K562 (cell line): ENCODE data around the gene RPL7A. TPM values are rescaled to one million over a fixed set of nuclear protein-coding genes. Genes with fewer than 3 reads are reported as not detected.

ENCODE experiments used
- FOXK1 ChIP-seq: sonication (generic); formaldehyde crosslinking; IDR thresholded peaks from 2 replicates; pipeline ENCODE4 v1.8.0; 2022; ENCODE audit warnings: missing genetic modification reagents, mild to moderate bottlenecking, borderline replicate concordance
- FOXM1 ChIP-seq, 2 experiments: fragments of 450-650 bp in 1 of 2; sonication (generic) in 1 of 2; formaldehyde crosslinking in 1 of 2; IDR thresholded peaks; 2 replicates each; pipeline versions ENCODE4 v1.6.1 to v1.9.0; 2017 to 2022; ENCODE audit warnings: low read depth in 2 of 2, mild to moderate bottlenecking in 2 of 2, missing genetic modification reagents in 1 of 2, moderate library complexity in 1 of 2
- KLF1 ChIP-seq: fragments of 450-650 bp; IDR thresholded peaks from 2 replicates; pipeline ENCODE4 v1.6.1; 2016; ENCODE audit warnings: missing genetic modification characterization, missing compliant biosample characterization
- POLR3A ChIP-seq: IDR thresholded peaks from 2 replicates; pipeline ENCODE4 v1.6.1; 2011; ENCODE audit warnings: borderline replicate concordance, mild to moderate bottlenecking, moderate library complexity; ENCODE audit not compliant: insufficient read length, insufficient read depth; ENCODE audit errors: extremely low read depth
- SMAD4 ChIP-seq: fragments of 250-450 bp; sonication (Bioruptor Pico); conservative IDR thresholded peaks from 2 replicates; pipeline ENCODE4 v1.8.0; 2021; ENCODE audit warnings: inconsistent platforms, mild to moderate bottlenecking, moderate library complexity
- polyA plus RNA-seq, 8 experiments: library from polyadenylated mRNA; depleted of rRNA in 4 of 8; stranded (reverse) in 5 of 8; unstranded in 3 of 8; fragments of >200 nt; fragmentation: Nextera tagmentation in 2 of 8; fragmentation: Illumina TruSeq in 1 of 8; extraction: Ambion mirVana in 2 of 8; extraction: Trizol in 1 of 8; gene quantifications; 2 replicates each; pipeline versions ENCODE4 v1.2.1 to v1.2.3, GENCODE V29; 2011 to 2014; ENCODE audit warnings: inconsistent platforms in 1 of 8, missing spikeins in 1 of 8
- total RNA-seq, 7 experiments: library from RNA; depleted of rRNA in 6 of 7; stranded (reverse); fragments of >200 nt in 6 of 7; fragmentation: Illumina TruSeq in 2 of 7; extraction: Trizol in 2 of 7; gene quantifications; 2 replicates each; pipeline versions ENCODE4 v1.2.1 to v1.2.3, GENCODE V29; 2011 to 2021; ENCODE audit warnings: low replicate concordance in 1 of 7
- TF ChIP-seq, protein P1 (sequence below): fragments of 200-600 bp; sonication (generic); IDR thresholded peaks from one replicate; pipeline ENCODE4 v1.6.1; 2012; ENCODE audit warnings: mild to moderate bottlenecking, low read depth, low read length, inconsistent platforms
- TF ChIP-seq, protein P2 (sequence below): fragments of 450-650 bp; IDR thresholded peaks from 2 replicates; pipeline ENCODE4 v1.6.1; 2018; ENCODE audit warnings: mild to moderate bottlenecking, low read depth; ENCODE audit not compliant: partially characterized antibody
- TF ChIP-seq, protein P3 (sequence below): fragments of 450-650 bp; formaldehyde crosslinking; IDR thresholded peaks from 2 replicates; pipeline ENCODE4 v1.4.0; 2022; ENCODE audit warnings: missing genetic modification characterization
- TF ChIP-seq, protein P4 (sequence below): fragments of 450-650 bp; IDR thresholded peaks from 2 replicates; pipeline ENCODE4 v1.6.1; 2016; ENCODE audit warnings: antibody characterized with exemption

RPL7A gene
- total and polyA plus RNA-seq, 9 of the 15 experiments (the other 6 are each of a cell fraction or from before 2014, with no cell fraction given): 1,935 to 3,760 (median 2,652) TPM

DNA sequence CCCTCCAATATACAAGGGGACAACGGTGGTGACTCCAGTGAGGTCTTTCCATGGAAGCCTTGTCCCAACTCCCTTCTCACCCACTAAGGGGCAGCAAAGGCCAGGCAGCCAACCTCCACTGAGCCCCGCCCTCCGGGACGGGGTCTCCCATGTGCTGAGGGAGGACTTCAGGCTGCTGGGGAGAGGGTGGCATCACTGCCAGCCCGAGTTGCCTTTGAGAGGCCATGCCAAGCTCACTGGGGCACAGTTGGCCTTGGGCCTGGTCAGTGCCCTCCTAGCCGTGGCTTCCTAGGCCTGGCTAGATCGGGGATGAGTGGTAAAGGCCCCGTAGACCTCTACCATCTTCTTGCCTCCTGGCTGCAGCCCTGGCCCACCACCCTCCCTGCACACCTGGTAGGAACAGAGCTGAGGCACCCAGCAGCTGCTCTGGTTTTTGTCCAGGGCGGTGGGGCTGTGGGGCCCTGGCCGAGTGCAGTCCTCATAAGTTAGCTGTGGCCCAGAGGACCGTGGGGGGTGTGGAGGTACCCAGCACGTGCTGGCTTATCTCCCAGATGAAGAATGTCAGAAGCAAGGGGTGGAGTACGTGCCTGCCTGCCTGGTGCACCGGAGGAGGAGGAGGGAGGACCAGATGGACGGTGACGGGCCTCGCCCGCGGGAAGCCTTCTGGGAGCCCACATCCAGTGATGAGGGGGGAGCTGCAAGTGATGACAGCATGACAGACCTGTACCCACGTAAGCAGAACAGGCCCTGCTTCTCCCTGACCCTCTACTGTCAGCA lies 11.6 kb downstream of the RPL7A start (continued):
- TF ChIP-seq, protein P1, sequence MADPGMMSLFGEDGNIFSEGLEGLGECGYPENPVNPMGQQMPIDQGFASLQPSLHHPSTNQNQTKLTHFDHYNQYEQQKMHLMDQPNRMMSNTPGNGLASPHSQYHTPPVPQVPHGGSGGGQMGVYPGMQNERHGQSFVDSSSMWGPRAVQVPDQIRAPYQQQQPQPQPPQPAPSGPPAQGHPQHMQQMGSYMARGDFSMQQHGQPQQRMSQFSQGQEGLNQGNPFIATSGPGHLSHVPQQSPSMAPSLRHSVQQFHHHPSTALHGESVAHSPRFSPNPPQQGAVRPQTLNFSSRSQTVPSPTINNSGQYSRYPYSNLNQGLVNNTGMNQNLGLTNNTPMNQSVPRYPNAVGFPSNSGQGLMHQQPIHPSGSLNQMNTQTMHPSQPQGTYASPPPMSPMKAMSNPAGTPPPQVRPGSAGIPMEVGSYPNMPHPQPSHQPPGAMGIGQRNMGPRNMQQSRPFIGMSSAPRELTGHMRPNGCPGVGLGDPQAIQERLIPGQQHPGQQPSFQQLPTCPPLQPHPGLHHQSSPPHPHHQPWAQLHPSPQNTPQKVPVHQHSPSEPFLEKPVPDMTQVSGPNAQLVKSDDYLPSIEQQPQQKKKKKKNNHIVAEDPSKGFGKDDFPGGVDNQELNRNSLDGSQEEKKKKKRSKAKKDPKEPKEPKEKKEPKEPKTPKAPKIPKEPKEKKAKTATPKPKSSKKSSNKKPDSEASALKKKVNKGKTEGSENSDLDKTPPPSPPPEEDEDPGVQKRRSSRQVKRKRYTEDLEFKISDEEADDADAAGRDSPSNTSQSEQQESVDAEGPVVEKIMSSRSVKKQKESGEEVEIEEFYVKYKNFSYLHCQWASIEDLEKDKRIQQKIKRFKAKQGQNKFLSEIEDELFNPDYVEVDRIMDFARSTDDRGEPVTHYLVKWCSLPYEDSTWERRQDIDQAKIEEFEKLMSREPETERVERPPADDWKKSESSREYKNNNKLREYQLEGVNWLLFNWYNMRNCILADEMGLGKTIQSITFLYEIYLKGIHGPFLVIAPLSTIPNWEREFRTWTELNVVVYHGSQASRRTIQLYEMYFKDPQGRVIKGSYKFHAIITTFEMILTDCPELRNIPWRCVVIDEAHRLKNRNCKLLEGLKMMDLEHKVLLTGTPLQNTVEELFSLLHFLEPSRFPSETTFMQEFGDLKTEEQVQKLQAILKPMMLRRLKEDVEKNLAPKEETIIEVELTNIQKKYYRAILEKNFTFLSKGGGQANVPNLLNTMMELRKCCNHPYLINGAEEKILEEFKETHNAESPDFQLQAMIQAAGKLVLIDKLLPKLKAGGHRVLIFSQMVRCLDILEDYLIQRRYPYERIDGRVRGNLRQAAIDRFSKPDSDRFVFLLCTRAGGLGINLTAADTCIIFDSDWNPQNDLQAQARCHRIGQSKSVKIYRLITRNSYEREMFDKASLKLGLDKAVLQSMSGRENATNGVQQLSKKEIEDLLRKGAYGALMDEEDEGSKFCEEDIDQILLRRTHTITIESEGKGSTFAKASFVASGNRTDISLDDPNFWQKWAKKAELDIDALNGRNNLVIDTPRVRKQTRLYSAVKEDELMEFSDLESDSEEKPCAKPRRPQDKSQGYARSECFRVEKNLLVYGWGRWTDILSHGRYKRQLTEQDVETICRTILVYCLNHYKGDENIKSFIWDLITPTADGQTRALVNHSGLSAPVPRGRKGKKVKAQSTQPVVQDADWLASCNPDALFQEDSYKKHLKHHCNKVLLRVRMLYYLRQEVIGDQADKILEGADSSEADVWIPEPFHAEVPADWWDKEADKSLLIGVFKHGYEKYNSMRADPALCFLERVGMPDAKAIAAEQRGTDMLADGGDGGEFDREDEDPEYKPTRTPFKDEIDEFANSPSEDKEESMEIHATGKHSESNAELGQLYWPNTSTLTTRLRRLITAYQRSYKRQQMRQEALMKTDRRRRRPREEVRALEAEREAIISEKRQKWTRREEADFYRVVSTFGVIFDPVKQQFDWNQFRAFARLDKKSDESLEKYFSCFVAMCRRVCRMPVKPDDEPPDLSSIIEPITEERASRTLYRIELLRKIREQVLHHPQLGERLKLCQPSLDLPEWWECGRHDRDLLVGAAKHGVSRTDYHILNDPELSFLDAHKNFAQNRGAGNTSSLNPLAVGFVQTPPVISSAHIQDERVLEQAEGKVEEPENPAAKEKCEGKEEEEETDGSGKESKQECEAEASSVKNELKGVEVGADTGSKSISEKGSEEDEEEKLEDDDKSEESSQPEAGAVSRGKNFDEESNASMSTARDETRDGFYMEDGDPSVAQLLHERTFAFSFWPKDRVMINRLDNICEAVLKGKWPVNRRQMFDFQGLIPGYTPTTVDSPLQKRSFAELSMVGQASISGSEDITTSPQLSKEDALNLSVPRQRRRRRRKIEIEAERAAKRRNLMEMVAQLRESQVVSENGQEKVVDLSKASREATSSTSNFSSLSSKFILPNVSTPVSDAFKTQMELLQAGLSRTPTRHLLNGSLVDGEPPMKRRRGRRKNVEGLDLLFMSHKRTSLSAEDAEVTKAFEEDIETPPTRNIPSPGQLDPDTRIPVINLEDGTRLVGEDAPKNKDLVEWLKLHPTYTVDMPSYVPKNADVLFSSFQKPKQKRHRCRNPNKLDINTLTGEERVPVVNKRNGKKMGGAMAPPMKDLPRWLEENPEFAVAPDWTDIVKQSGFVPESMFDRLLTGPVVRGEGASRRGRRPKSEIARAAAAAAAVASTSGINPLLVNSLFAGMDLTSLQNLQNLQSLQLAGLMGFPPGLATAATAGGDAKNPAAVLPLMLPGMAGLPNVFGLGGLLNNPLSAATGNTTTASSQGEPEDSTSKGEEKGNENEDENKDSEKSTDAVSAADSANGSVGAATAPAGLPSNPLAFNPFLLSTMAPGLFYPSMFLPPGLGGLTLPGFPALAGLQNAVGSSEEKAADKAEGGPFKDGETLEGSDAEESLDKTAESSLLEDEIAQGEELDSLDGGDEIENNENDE: no peak
- TF ChIP-seq, protein P2, sequence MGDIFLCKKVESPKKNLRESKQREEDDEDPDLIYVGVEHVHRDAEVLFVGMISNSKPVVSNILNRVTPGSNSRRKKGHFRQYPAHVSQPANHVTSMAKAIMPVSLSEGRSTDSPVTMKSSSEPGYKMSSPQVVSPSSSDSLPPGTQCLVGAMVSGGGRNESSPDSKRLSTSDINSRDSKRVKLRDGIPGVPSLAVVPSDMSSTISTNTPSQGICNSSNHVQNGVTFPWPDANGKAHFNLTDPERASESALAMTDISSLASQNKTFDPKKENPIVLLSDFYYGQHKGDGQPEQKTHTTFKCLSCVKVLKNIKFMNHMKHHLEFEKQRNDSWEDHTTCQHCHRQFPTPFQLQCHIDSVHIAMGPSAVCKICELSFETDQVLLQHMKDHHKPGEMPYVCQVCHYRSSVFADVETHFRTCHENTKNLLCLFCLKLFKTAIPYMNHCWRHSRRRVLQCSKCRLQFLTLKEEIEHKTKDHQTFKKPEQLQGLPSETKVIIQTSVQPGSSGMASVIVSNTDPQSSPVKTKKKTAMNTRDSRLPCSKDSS: no peak
- TF ChIP-seq KLF1 (tag) (no peak), POLR3A (no peak), FOXM1 (IDR thresholded peaks at IDR 0.05; ENCODE audit: low read depth) (no peak), FOXM1 (CRISPR knock-in tag; IDR thresholded peaks at IDR 0.05; ENCODE audit: low read depth) (no peak), FOXK1 (CRISPR knock-in tag) (no peak), SMAD4 (CRISPR knock-in tag) (no peak)
- TF ChIP-seq, protein P3, sequence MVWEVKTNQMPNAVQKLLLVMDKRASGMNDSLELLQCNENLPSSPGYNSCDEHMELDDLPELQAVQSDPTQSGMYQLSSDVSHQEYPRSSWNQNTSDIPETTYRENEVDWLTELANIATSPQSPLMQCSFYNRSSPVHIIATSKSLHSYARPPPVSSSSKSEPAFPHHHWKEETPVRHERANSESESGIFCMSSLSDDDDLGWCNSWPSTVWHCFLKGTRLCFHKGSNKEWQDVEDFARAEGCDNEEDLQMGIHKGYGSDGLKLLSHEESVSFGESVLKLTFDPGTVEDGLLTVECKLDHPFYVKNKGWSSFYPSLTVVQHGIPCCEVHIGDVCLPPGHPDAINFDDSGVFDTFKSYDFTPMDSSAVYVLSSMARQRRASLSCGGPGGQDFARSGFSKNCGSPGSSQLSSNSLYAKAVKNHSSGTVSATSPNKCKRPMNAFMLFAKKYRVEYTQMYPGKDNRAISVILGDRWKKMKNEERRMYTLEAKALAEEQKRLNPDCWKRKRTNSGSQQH (CRISPR knock-in tag): no peak
- TF ChIP-seq, protein P4, sequence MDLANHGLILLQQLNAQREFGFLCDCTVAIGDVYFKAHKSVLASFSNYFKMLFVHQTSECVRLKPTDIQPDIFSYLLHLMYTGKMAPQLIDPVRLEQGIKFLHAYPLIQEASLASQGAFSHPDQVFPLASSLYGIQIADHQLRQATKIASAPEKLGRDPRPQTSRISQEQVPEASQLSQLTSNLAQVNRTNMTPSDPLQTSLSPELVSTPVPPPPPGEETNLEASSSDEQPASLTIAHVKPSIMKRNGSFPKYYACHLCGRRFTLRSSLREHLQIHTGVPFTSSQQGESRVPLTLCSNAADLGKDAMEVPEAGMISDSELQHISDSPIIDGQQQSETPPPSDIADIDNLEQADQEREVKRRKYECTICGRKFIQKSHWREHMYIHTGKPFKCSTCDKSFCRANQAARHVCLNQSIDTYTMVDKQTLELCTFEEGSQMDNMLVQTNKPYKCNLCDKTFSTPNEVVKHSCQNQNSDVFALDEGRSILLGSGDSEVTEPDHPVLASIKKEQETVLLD: no peak
